HG03097 (cell line): ENCODE measurements around the gene MRLN.
A peak's percentile ranks its signal among the peaks of the same experiment; 100 is the strongest.
"Not testable (repeated sequence)": the region's sequence is repeated elsewhere in the genome, so short reads cannot be mapped to it uniquely, and the experiment has no call there.

ENCODE experiments used
- ATAC-seq: cut with Tn5 transposase; IDR thresholded peaks from one replicate; pipeline ENCODE4 v1.9.1; 2021; ENCODE audit not compliant: unreplicated experiment, low FRiP score

MRLN gene

GRCh38 chr10:59748834-59749233 lies 4.4 kb downstream of the MRLN start:
- ATAC-seq: no peak

DNA sequence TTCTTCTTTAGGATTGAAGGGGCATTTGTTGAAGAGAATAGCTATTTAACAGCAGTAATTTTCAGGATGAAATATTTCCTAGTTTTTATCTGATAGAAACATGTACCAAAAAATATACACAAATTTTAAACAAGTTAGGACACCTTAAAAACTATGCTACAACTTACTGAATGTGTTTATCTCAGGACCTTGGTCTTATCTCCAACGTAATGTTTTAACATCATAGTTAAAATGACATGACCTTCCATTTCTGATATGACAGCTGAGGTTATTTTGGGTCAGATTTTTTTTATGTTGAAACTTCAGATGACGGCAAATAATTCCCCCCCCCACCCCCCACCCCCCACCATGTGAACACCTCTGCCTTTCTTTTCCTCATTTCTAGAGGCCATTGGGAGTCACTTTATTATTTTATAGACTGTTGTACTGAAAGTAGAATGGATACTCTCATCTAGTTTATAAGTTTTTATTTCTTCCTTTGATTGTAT lies 8.0 kb downstream of the MRLN start:
- no peak for ATAC-seq

DNA sequence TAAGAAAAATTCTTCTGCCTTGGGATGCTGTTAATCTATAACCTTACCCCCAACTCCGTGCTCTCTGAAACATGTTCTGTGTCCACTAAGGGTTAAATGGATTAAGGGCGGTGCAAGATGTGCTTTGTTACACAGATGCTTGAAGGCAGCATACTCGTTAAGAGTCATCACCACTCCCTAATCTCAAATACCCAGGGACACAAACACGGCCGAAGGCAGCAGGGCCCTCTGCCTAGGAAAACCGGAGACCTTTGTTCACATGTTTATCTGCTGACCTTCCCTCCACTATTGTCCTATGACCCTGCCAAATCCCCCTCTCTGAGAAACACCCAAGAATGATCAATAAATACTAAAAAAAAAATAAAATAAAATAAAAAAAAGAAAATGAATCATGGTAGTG lies 8.5 kb downstream of the MRLN start:
- ATAC-seq: not testable (repeated sequence)

DNA sequence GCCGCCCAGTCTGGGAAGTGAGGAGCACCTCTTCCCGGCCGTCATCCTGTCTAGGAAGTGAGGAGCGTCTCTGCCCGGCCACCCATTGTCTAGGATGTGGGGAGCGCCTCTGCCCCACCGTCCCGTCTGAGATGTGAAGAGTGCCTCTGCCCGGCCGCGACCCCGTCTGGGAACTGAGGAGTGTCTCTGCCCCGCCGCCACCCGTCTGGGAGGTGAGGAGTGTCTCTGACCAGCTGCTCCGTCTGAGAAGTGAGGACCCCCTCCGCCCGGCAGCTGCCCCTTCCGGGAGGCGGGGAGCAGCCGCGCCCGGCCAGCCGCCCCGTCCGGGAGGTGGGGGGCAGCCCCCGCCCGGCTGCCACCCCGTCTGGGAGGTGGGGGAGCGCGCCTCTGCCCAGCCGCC lies 9.1 kb downstream of the MRLN start:
- ATAC-seq: not testable (repeated sequence)

- ATAC-seq: no peak
These were observed 11.7 kb downstream of the MRLN start for GRCh38 chr10:59741583-59741982.

DNA sequence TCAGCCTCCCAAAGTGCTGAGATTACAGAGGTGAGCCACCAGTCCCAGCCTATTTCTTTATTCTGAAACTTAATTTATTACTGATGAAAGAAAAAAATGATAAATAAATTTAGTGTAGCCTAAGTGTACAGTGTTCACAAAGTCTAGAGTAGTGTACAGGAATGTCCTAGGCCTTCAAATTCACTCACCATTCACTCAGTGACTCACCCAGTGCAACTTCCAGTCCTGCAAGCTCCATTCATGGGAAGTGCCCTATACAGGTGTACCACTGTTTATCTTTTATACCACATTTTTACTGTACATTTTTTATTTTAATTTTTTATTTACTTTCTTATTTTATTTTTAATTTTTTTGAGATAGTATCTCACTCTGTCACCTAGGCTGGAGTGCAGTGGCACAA lies 12.2 kb downstream of the MRLN start:
- no peak for ATAC-seq

- ATAC-seq: no peak
These were observed 16.5 kb downstream of the MRLN start for GRCh38 chr10:59736749-59737148.

DNA sequence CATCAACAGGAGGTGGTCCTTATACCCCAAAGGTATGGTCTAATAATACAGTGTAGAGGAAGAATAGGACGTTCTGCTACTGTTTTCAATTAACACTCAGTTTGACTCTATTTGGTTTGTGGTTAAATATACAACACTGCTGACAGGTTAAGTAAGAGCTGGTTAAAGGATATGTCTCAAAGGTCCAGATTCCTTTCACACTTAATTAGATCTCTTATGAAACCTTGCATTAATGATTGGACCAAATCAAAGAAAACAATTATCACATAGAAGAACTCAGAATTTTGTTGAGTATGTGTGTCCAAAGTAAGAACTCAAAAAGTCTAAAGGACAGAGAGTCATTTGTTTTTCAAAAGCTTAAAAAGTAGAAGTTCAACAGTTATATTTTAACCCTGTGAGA lies 18.0 kb downstream of the MRLN start:
- no peak for ATAC-seq

DNA sequence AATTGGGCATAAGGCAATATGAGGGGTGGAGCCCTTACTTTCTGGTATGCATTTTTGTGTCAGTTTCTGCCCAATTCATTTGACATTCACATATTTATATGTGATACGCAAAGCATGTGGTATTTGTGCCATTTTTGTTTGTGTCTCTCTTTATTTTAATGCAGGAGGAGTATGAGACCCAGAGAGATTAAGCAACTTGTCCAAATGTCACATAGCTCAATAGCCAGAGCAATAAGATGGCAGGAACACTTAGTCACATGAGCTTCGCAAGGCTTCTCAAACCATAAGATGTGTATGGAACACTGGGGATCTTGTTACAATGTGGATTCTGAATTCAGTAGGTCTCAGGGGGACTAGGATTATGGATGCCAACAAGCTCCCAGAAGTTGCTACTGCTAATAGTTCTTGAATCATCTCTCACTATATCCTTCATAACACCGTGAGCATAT lies 19.2 kb downstream of the MRLN start:
- ATAC-seq: no peak

- ATAC-seq: not testable (repeated sequence)
These were observed 19.8 kb downstream of the MRLN start for GRCh38 chr10:59733321-59734013.

- ATAC-seq: not testable (repeated sequence)
These were observed 20.4 kb downstream of the MRLN start for GRCh38 chr10:59732849-59733248.

DNA sequence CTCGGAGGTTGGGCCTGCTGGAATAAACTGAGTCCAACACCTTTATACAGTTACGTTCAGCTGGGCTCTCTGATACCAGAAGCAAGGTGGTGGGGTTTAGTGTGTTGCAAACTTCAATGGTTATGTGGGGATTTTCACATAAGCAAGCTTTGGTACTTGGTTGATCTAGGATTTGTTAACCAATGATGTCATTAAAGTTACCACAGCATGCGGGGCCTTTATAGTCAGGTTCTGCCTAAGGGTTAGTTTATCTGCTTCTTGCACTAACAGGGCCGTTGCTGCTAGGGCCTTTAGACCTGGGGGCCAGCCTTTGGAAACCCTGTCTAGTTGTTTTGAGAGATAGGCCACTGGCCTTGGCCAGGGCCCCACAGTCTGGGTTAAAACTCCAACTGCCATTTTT lies 24.1 kb downstream of the MRLN start:
- not testable (repeated sequence) for ATAC-seq

- no peak for ATAC-seq
These were observed 28.9 kb downstream of the MRLN start for GRCh38 chr10:59724098-59724938.

- ATAC-seq: no peak
These were observed 32.9 kb downstream of the MRLN start for GRCh38 chr10:59720377-59720776.

GRCh38 chr10:59719374-59719773 lies 33.9 kb downstream of the MRLN start:
- no peak for ATAC-seq

- no peak for ATAC-seq
These were observed 35.0 kb downstream of the MRLN start for GRCh38 chr10:59718257-59718656.

DNA sequence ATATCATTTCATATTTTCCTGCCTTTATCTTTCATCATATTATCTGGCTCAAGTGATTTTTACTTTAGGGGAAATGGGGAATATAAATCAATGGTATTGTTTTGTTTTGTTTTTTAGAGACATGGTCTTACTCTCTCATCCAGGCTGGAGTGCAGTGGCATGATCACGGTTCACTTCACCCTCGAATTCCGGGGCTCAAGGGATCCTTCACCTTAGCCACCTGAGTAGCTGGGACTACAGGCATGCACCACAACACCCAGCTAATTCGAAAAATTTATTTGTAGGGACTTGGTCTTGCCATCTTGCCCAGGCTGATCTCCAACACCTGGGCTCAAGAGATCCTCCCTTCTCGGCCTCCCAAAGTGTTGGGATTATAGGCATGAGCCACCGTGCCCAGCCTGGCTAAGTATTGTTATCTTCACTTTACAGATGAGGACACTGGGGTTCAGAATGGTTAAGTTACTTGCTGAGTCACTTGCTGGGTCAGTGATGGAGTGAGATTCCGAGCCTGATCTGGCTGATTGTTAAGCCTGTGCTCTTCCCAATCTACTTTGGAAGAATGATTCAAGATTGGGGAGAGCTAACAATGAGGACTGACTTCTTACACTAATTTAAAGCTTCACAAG lies 39.9 kb downstream of the MRLN start:
- ATAC-seq: no peak

- no peak for ATAC-seq
These were observed 41.3 kb downstream of the MRLN start for GRCh38 chr10:59711871-59712494.

DNA sequence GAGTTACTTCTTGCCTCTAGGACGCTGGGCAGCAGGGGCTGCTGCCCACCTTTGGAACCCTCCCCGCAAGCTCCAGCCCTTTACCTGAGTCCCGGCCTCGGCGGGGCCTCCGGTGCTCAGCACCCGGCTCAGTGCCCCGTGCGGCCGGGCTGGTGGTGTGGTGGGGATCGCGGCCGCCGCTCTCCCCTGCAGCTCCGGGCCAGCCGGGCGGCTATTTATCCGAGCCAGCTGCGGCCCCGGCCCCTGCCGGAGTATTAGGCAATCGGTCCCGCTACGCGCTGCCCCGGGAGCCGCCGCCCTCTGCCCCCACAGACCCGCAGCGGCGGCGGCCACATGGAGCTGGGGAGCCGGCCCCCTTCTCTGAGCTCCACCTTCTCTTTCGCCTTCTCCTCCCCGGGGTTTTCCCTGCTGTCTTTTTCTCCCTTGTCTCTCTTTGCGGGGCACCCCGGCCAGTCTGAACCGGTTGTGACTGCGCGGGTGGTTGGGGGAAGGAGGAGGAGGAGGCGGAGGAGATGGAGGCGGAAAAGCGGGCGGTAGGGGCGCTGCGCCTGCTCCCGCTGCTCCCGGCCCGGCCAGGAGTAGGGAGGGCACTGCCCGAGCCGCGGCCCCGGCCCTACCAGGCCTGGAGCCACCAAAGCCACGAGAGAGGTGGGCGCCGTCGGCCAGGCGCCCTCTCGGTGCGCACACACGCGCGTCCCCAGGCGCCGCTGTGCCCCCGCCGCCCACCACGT lies 43.7 kb downstream of the MRLN start, which contains the start of gene SLC16A9:
Gene SLC16A9, minus strand, starts transcription at position 456 of the 731 bp plus-strand sequence. CDS start 25,559 bp downstream, outside the sequence.
- ATAC-seq: peak; percentile 81

DNA sequence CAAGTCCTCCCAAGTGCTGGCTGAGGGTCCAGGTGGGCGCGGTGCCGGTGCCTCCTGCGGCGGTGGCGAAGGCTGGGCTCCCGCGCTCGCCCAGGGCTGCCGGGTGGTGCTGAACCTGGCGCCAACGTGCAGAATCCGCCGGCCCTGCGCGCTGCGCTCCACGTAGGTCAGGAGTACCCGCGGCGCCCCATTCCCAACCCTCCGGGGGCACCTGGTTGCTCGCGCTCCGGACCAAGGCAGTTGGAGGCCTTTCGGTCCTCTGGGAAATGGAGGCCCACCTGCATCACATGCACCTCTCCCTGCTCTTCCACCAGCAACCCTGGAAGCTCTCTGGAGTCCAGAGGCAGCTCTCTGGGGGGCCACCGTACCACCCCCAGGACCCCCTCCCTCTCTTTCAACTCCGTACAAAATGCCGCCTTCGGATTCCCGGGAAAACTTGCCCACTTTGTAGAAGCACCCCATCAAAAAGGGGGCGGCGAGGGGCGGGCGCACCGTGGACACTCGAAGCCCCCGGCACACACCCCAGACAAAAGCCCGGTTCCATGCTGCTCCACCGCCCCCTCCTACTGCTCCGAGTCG lies 44.4 kb downstream of the MRLN start:
- ATAC-seq: no peak
